Activated CD4-positive, alpha-beta memory T cell treated with anti-CD3 and anti-CD28 coated beads, Interleukin-2, amount 10 ng/mL, durations not matched to agents 7 days and 5 days (primary cell): ENCODE results near the gene AMOTL1. TPM values are rescaled to one million over a fixed set of nuclear protein-coding genes. Genes with fewer than 3 reads are reported as not detected.

Source experiments
- CTCF ChIA-PET: fragments of 350-600 bp; sonication (Branson Sonifier 250); formaldehyde crosslinking; loops from one replicate; lab custom pipeline; 2021; ENCODE audit warnings: antibody characterized with exemption, inconsistent platforms; lab: Charles Lee
- POLR2A ChIA-PET: fragments of 350-600 bp; sonication (Branson Sonifier 250); formaldehyde crosslinking; loops from one replicate; lab custom pipeline; 2021; ENCODE audit warnings: antibody characterized with exemption; lab: Charles Lee
- DNase-seq: peaks from one replicate; pipeline ENCODE4 v3.0.0-alpha.2; 2020
- H3K27ac Mint-ChIP-seq: one replicate; pipeline ENCODE4 v1.8.0; 2021; ENCODE audit warnings: mild to moderate bottlenecking, mixed read lengths
- H3K27me3 Mint-ChIP-seq: one replicate; pipeline ENCODE4 v1.8.0; 2021; ENCODE audit warnings: mixed read lengths
- H3K36me3 Mint-ChIP-seq: one replicate; pipeline ENCODE4 v1.8.0; 2021; ENCODE audit warnings: low read depth, mixed read lengths
- H3K4me1 Mint-ChIP-seq: one replicate; pipeline ENCODE4 v1.8.0; 2021; ENCODE audit warnings: mixed read lengths
- H3K4me3 Mint-ChIP-seq: one replicate; pipeline ENCODE4 v1.8.0; 2021; ENCODE audit warnings: mild to moderate bottlenecking, mixed read lengths
- H3K9me3 Mint-ChIP-seq: one replicate; pipeline ENCODE4 v1.8.0; 2021; ENCODE audit warnings: mixed read lengths
- total RNA-seq, 2 experiments: library from RNA; stranded (reverse); gene quantifications; one replicate each; pipeline ENCODE4 v1.2.3, GENCODE V29; 2021

Gene AMOTL1
- total RNA-seq, 2 experiments from 2014 or later = 4.0 to 4.3 TPM

GRCh38 chr11:94882931-94883330, 114.8 kb downstream of the AMOTL1 start:
- no peak overlapping the region for H3K4me3 Mint-ChIP-seq
- CTCF ChIA-PET = no interaction called here
- no peaks in the 10 kb centered on the region for H3K27me3 Mint-ChIP-seq
- H3K27ac Mint-ChIP-seq = no peak overlapping the region
- no peaks in the 10 kb centered on the region for H3K36me3 Mint-ChIP-seq
- POLR2A ChIA-PET = interaction anchor here (0.6 kb wide), 1 partner anchor 541 kb away, joined by 3 read pairs; no protein-coding TSS in a partner anchor
- H3K9me3 Mint-ChIP-seq = no peaks in the 10 kb centered on the region
- H3K4me1 Mint-ChIP-seq = no peaks in the 10 kb centered on the region
- no peak for DNase-seq

DNA sequence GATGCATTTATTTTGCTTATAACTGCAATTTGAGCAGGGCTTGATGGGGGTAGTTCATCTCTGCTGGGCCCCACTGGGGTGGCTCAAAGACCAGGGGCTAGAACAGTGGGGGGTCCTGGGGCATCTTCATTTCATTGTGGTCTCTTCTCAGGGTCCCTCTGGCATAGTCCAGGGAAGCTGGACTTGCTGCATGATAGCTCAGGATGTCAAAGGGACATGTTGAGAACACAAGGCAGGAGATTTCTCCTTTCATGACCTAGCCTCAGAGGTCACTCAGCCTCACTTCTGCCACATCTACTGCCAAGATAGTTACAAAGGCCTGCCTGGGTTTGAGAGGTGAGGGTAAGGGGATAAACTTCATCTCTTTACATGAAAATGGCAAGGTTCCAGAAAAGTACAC, 115.7 kb downstream of the AMOTL1 start:
- ChIA-PET CTCF (interaction anchor here (0.6 kb wide), 1 partner anchor 15 kb away, joined by 3 read pairs; no protein-coding TSS in a partner anchor), POLR2A (no interaction called here)

GRCh38 chr11:94884376-94884775, 116.2 kb downstream of the AMOTL1 start:
- no peak overlapping the region for H3K27ac Mint-ChIP-seq
- H3K9me3 Mint-ChIP-seq = no peaks in the 10 kb centered on the region
- DNase-seq = no peak
- no peaks in the 10 kb centered on the region for H3K36me3 Mint-ChIP-seq
- H3K27me3 Mint-ChIP-seq = peaks cover 2% of the 10 kb centered on the region
- H3K4me1 Mint-ChIP-seq = no peaks in the 10 kb centered on the region
- ChIA-PET CTCF (interaction anchor here (1.8 kb wide), 1 partner anchor 13 kb away, joined by 5 read pairs; no protein-coding TSS in a partner anchor), POLR2A (no interaction called here)
- H3K4me3 Mint-ChIP-seq = no peak overlapping the region

More for the DNA sequence above, 115.7 kb downstream of the AMOTL1 start:
- Mint-ChIP-seq H3K4me3 (no peak overlapping the region), H3K27me3 (peaks cover 2% of the 10 kb centered on the region), H3K4me1 (no peaks in the 10 kb centered on the region), H3K27ac (no peak overlapping the region), H3K9me3 (no peaks in the 10 kb centered on the region), H3K36me3 (no peaks in the 10 kb centered on the region)
- no peak for DNase-seq

DNA sequence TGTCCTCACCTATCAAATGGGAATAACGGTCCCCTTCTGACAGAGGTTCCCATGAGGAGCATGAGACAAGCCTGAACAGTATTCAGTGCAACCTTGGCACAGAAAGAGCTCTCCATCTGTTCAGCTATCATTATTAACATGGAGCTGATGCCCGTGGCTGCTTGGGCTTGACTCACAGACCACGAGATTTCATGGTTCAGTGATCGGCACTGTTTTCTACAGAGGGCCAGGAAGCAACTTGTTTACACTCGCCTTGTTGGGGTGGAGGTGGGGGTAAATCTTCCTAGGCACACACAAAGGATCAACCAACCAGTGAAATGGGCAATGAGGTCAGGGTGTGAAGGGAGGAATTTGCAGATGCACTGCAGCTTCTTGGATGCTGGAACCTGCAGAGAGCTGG, 117.0 kb downstream of the AMOTL1 start:
- no peak for DNase-seq
- Mint-ChIP-seq H3K4me1 (no peaks in the 10 kb centered on the region), H3K4me3 (no peak overlapping the region), H3K36me3 (no peaks in the 10 kb centered on the region), H3K9me3 (no peaks in the 10 kb centered on the region), H3K27me3 (peaks cover 4% of the 10 kb centered on the region), H3K27ac (no peak overlapping the region)
- ChIA-PET CTCF (interaction anchor here (1.8 kb wide), 1 partner anchor 13 kb away, joined by 5 read pairs; no protein-coding TSS in a partner anchor), POLR2A (no interaction called here)

GRCh38 chr11:94885581-94885980, 117.4 kb downstream of the AMOTL1 start:
- Mint-ChIP-seq H3K36me3 (no peaks in the 10 kb centered on the region), H3K4me1 (no peaks in the 10 kb centered on the region), H3K9me3 (no peaks in the 10 kb centered on the region), H3K27ac (no peak overlapping the region), H3K27me3 (peaks cover 4% of the 10 kb centered on the region), H3K4me3 (no peak overlapping the region)
- no peak for DNase-seq
- ChIA-PET POLR2A (no interaction called here), CTCF (interaction anchor here (1.8 kb wide), 1 partner anchor 12 kb away, joined by 5 read pairs; no protein-coding TSS in a partner anchor)

- Mint-ChIP-seq H3K27me3 (peaks cover 14% of the 10 kb centered on the region), H3K9me3 (no peaks in the 10 kb centered on the region), H3K4me3 (no peak overlapping the region), H3K27ac (no peak overlapping the region), H3K36me3 (no peaks in the 10 kb centered on the region), H3K4me1 (no peaks in the 10 kb centered on the region)
- DNase-seq = no peak
- CTCF ChIA-PET = no interaction called here
- POLR2A ChIA-PET = no interaction called here
These were observed 120.0 kb downstream of the AMOTL1 start for GRCh38 chr11:94888204-94888603.

DNA sequence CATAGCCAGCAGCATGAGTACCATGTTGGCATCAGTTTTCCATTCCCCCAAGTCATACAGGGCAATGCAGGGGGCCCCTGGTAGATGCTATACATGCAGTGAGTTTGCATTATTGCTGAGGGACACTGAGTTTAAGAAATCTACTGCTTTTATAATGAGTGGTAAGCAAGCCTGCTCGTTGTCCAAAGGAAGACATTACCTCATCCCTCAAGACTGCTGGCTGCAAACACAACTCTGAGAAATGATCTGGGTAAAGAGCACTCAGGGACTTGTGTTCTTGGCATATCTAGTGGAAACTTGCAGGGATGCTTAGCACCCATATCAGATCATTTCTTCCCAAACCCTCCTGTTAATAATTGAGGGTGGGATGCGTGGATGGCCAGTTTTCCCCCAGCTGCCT, 127.3 kb downstream of the AMOTL1 start:
- no peak overlapping the region for H3K4me3 Mint-ChIP-seq
- no peak for DNase-seq
- H3K27me3 Mint-ChIP-seq = peaks cover 10% of the 10 kb centered on the region
- H3K9me3 Mint-ChIP-seq = no peaks in the 10 kb centered on the region
- ChIA-PET CTCF (interaction anchor here (2.1 kb wide), 1 partner anchor 9 kb away, joined by 4 read pairs; no protein-coding TSS in a partner anchor), POLR2A (no interaction called here)
- H3K36me3 Mint-ChIP-seq = no peaks in the 10 kb centered on the region
- no peaks in the 10 kb centered on the region for H3K4me1 Mint-ChIP-seq
- no peak overlapping the region for H3K27ac Mint-ChIP-seq

DNA sequence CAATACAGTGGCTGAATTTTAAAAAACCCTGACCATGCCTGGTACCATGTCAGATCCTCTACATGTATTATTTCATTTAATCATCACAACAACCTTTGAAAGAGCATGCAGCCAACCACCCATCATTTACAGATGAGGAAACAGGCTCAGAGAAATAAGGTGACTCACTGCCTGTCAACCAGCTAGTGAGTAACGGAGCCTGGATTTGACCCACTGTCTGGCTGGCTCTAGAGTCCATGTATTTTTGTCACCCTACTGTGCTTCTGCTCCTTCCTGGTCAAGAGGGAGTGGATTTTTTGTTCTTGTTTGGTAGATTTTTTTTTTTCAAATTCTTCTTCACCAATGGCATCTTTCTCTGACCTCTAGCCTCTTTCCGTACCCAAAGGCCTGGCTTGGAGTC, 127.8 kb downstream of the AMOTL1 start:
- POLR2A ChIA-PET = no interaction called here
- no peaks in the 10 kb centered on the region for H3K36me3 Mint-ChIP-seq
- CTCF ChIA-PET = interaction anchor here (0.7 to 2.1 kb wide), 2 partner anchors 8 to 536 kb away, joined by 4 read pairs; no protein-coding TSS in a partner anchor

GRCh38 chr11:94897330-94897768, 129.2 kb downstream of the AMOTL1 start:
- Mint-ChIP-seq H3K4me3 (no peak overlapping the region), H3K27me3 (no peaks in the 10 kb centered on the region), H3K27ac (no peak overlapping the region), H3K9me3 (no peaks in the 10 kb centered on the region), H3K4me1 (no peaks in the 10 kb centered on the region), H3K36me3 (no peaks in the 10 kb centered on the region)
- peak; percentile 31 for DNase-seq
- CTCF ChIA-PET = interaction anchor here (0.6 to 1.7 kb wide), 7 partner anchors 12 to 385 kb away, joined by 3 to 10 read pairs (median 5); partner anchors contain the start of gene C11orf97
- POLR2A ChIA-PET = no interaction called here

More for the DNA sequence above, 127.8 kb downstream of the AMOTL1 start:
- Mint-ChIP-seq H3K27ac (no peak overlapping the region), H3K9me3 (no peaks in the 10 kb centered on the region), H3K4me3 (no peak overlapping the region), H3K27me3 (peaks cover 5% of the 10 kb centered on the region), H3K4me1 (no peaks in the 10 kb centered on the region)
- DNase-seq = no peak

DNA sequence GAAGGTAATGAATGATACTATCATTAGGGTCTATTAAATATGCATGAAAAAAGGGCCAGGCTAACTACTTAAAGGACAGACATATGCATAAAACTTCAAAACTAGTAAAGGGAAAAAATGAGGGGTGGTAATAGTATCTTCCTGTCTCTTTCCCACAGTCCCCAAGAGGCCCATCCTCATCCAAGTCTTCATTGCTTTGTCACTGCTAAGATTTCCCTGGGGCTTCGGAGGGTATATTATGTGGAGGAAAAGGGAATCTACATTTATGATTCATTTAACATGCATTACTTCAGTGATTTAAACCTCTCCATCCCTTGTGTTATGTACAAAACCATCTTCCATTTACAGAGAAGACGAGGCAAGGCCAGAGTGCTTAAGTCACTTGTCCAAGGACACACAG, 139.1 kb downstream of the AMOTL1 start:
- H3K4me1 Mint-ChIP-seq = no peaks in the 10 kb centered on the region
- H3K27me3 Mint-ChIP-seq = no peaks in the 10 kb centered on the region
- no peak overlapping the region for H3K4me3 Mint-ChIP-seq
- DNase-seq = no peak
- ChIA-PET CTCF (no interaction called here), POLR2A (no interaction called here)
- H3K36me3 Mint-ChIP-seq = no peaks in the 10 kb centered on the region
- no peak overlapping the region for H3K27ac Mint-ChIP-seq
- no peaks in the 10 kb centered on the region for H3K9me3 Mint-ChIP-seq

DNA sequence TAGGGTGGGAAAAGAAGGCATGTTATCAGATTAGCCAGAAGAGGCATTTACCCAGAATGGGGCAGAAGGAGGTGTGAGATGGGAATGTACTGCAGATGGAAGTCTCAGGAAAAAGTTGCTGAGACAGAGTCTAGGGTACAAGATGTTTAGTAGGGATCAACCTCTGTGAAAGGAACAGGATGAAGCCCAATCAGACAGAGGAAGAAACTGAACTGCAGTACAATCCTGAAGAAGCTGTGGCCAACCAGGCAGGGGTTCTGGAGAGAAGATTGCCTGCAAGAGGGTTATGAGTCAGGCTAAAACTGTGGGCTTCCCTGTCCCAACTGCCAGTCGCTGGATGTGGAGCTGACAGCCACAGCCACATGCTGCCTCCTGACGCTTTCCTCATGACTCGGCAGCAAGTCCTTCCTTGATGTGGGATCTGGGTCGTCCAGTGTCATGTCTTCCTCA, 141.2 kb downstream of the AMOTL1 start:
- ChIA-PET POLR2A (no interaction called here), CTCF (interaction anchor here (0.8 kb wide), 1 partner anchor 125 kb away, joined by 3 read pairs; no protein-coding TSS in a partner anchor)
- Mint-ChIP-seq H3K4me3 (no peak overlapping the region), H3K27ac (no peak overlapping the region), H3K9me3 (no peaks in the 10 kb centered on the region), H3K27me3 (no peaks in the 10 kb centered on the region), H3K36me3 (no peaks in the 10 kb centered on the region), H3K4me1 (no peaks in the 10 kb centered on the region)
- DNase-seq = no peak

DNA sequence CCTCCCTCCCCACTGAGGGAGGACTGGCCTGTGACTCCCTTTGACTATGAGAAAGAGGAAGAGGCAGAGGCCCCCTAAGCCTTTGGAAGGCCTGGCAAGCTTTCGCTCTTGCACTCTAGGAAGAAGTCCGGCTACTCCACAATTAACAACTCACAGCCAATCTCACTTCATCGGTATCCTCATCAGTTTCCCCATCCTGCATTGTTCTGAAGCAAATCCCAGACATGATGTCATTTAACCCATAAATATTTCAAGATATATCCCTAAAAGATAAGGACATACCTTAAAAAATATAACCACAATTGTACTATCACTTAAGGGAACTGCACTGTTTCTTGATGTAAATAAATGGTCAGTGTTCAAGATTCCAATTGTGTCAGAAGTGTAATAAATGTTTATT, 142.1 kb downstream of the AMOTL1 start:
- Mint-ChIP-seq H3K27ac (no peak overlapping the region), H3K9me3 (no peaks in the 10 kb centered on the region), H3K36me3 (no peaks in the 10 kb centered on the region), H3K4me3 (no peak overlapping the region), H3K27me3 (no peaks in the 10 kb centered on the region), H3K4me1 (no peaks in the 10 kb centered on the region)
- ChIA-PET CTCF (no interaction called here), POLR2A (no interaction called here)
- no peak for DNase-seq

DNA sequence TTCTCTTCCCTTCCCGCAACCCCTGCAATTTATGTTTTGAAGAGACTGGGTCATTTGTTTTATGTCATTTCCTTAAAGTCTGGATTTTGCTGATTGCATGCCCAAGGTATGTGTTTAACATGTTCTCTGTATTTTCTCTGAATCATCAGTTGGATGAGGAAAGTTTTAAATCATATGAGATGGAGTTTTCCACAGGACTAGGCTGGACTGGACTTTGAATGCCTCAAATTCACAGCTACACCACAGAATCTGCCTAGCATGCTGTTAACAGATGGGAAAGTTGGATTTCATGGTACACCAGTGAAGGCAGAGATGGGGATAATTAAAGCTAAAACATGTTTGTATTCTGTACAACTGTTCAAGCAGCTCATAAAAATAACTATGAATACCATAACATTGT, 142.6 kb downstream of the AMOTL1 start:
- Mint-ChIP-seq H3K27ac (no peak overlapping the region), H3K36me3 (no peaks in the 10 kb centered on the region), H3K9me3 (no peaks in the 10 kb centered on the region), H3K4me1 (no peaks in the 10 kb centered on the region), H3K4me3 (no peak overlapping the region), H3K27me3 (no peaks in the 10 kb centered on the region)
- POLR2A ChIA-PET = no interaction called here
- no peak for DNase-seq
- CTCF ChIA-PET = no interaction called here

DNA sequence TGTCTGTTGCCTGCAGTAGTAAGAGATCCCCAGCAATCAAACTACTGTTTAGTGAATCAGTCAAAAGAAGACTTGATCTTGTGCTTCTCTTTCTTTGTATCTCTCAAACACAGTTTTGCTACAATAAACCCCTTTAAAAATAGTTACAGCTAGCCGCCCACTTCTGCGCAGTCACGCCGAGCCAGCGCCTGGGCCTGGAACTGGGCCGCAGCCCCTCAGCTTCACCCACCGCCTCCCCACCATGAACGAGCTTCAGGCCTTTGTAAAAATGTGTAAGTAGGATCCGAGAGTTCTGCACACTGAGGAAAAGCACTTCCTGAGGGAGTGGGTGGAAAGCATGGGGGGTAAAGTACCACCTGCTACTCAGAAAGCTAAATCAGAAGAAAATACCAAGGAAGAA, 144.7 kb downstream of the AMOTL1 start:
- Mint-ChIP-seq H3K36me3 (no peaks in the 10 kb centered on the region), H3K27me3 (no peaks in the 10 kb centered on the region), H3K27ac (no peak overlapping the region), H3K9me3 (no peaks in the 10 kb centered on the region), H3K4me1 (no peaks in the 10 kb centered on the region), H3K4me3 (no peak overlapping the region)
- no peak for DNase-seq
- CTCF ChIA-PET = no interaction called here
- POLR2A ChIA-PET = no interaction called here
